Parathyroid adenoma (tissue), 2 donors: ENCODE measurements around the gene TBC1D7.

Experiments
- H2AFZ ChIP-seq: fragments of 300-600 bp; sonication (generic); one replicate; pipeline ENCODE4 v1.7.0; 2017; ENCODE audit warnings: antibody characterized with exemption, mild to moderate bottlenecking
- H3K27ac ChIP-seq: fragments of 300-600 bp; sonication (generic); one replicate; pipeline ENCODE4 v1.7.0; 2017
- H3K27me3 ChIP-seq: fragments of 300-600 bp; sonication (generic); one replicate; pipeline ENCODE4 v1.7.0; 2017; ENCODE audit warnings: low read length; ENCODE audit not compliant: control insufficient read depth, insufficient read depth
- H3K36me3 ChIP-seq: fragments of 300-600 bp; sonication (generic); one replicate; pipeline ENCODE4 v1.7.0; 2017; ENCODE audit warnings: low read length; ENCODE audit not compliant: control insufficient read depth, insufficient read depth
- H3K4me1 ChIP-seq: fragments of 300-600 bp; sonication (generic); one replicate; pipeline ENCODE4 v1.7.0; 2017; ENCODE audit warnings: control low read depth
- H3K4me2 ChIP-seq: fragments of 300-600 bp; sonication (generic); one replicate; pipeline ENCODE4 v1.7.0; 2017; ENCODE audit warnings: low read length
- H3K4me3 ChIP-seq: fragments of 300-600 bp; sonication (generic); one replicate; pipeline ENCODE4 v1.7.0; 2017; ENCODE audit warnings: low read depth, low read length
- H3K79me2 ChIP-seq: fragments of 300-600 bp; sonication (generic); one replicate; pipeline ENCODE4 v1.7.0; 2017; ENCODE audit warnings: control low read depth
- H3K9ac ChIP-seq: fragments of 300-600 bp; sonication (generic); one replicate; pipeline ENCODE4 v1.7.0; 2017; ENCODE audit warnings: mild to moderate bottlenecking
- H3K9me3 ChIP-seq: fragments of 300-600 bp; sonication (generic); one replicate; pipeline ENCODE4 v1.7.0; 2017; ENCODE audit warnings: low read length; ENCODE audit not compliant: control insufficient read depth
- CTCF ChIP-seq: fragments of 300-600 bp; sonication (generic); IDR thresholded peaks from one replicate; pipeline ENCODE4 v1.7.0; 2017; ENCODE audit warnings: antibody characterized with exemption, mild to moderate bottlenecking
- donor health status: primary hyperparathyroidism.

Gene TBC1D7

DNA sequence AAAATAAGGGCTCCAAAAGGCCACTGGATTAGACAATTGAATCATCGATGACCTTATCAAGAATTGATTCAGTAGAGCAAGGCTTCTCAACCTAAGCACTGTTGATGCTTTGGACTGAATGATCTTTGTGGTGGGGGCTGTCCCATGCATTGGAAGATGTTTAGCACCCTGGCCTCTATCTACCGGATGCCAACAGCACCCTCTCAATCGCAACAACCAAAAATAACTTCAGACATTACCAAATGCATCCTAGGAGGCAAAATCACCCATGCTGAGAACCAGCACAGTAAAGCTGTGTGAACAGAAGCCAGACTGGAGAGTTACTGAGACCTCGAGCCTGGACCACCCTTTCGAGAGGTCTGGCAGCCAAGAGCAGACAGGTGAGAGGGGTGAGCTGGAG lies 67.5 kb downstream of the TBC1D7 start:
- Histone ChIP-seq H3K4me2 (no peak overlapping the region), H3K36me3 (no peaks in the 10 kb centered on the region), H3K27me3 (no peaks in the 10 kb centered on the region), H3K79me2 (no peaks in the 10 kb centered on the region), H3K27ac (no peak overlapping the region), H3K9me3 (no peaks in the 10 kb centered on the region), H3K4me1 (peaks cover 10% of the 10 kb centered on the region), H2AFZ (no peak overlapping the region), H3K9ac (no peak overlapping the region), H3K4me3 (no peak overlapping the region)
- TF ChIP-seq CTCF: no peak

- no peak overlapping the region for H2AFZ ChIP-seq
- no peaks in the 10 kb centered on the region for H3K27me3 ChIP-seq
- H3K79me2 ChIP-seq: no peaks in the 10 kb centered on the region
- no peaks in the 10 kb centered on the region for H3K36me3 ChIP-seq
- no peak overlapping the region for H3K9ac ChIP-seq
- H3K27ac ChIP-seq: no peak overlapping the region
- no peak overlapping the region for H3K4me2 ChIP-seq
- no peaks in the 10 kb centered on the region for H3K9me3 ChIP-seq
- H3K4me3 ChIP-seq: no peak overlapping the region
- no peak for TF ChIP-seq CTCF
- H3K4me1 ChIP-seq: peaks cover 10% of the 10 kb centered on the region
Measured at GRCh38 chr6:13260101-13260598, 68.2 kb downstream of the TBC1D7 start.

DNA sequence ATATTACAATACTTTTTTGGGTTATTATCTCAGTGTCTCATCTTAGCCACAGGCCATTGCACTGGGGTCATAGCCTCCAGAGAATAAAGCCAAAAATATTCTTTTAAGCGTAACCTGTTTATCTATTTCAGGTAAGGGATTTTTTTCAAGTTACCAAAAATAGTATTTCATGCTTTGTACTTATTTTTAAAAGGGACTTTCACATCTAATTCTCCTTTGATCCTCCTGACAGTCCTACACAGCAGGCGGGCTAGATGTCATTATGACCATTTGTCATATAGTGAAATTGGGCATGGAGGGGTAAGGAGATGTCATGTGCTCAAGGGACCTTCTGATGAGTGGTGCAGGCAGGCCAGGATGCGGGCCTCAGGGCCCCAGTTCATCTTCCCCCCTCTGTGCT lies 68.9 kb downstream of the TBC1D7 start:
- Histone ChIP-seq H3K27me3 (no peaks in the 10 kb centered on the region), H3K36me3 (no peaks in the 10 kb centered on the region), H3K4me1 (peaks cover 10% of the 10 kb centered on the region), H3K4me2 (no peak overlapping the region), H2AFZ (no peak overlapping the region), H3K9me3 (no peaks in the 10 kb centered on the region), H3K9ac (no peak overlapping the region), H3K27ac (no peak overlapping the region), H3K79me2 (no peaks in the 10 kb centered on the region), H3K4me3 (no peak overlapping the region)
- TF ChIP-seq CTCF: no peak

GRCh38 chr6:13256266-13257001 lies 71.9 kb downstream of the TBC1D7 start:
- H3K9ac ChIP-seq: no peak overlapping the region
- H3K27ac ChIP-seq: no peak overlapping the region
- H3K4me1 ChIP-seq: peaks cover 10% of the 10 kb centered on the region
- no peaks in the 10 kb centered on the region for H3K9me3 ChIP-seq
- H3K4me3 ChIP-seq: no peak overlapping the region
- H3K4me2 ChIP-seq: no peak overlapping the region
- H3K27me3 ChIP-seq: no peaks in the 10 kb centered on the region
- H3K36me3 ChIP-seq: no peaks in the 10 kb centered on the region
- no peak for TF ChIP-seq CTCF
- no peaks in the 10 kb centered on the region for H3K79me2 ChIP-seq
- H2AFZ ChIP-seq: no peak overlapping the region
